ENCODE results near the gene ERP29. TPM values are rescaled to one million over a fixed set of nuclear protein-coding genes. Genes with fewer than 3 reads are reported as not detected.

Gene ERP29
- total RNA-seq, 2 donors from 2014 or later, result 152 to 183 TPM

GRCh38 chr12:112066566-112066965, 53.3 kb downstream of the ERP29 start:
- peaks cover 79% of the 10 kb centered on the region for H3K36me3 ChIP-seq (ENCODE audit: control insufficient read depth, insufficient read depth, low read length)
- H3K27me3 ChIP-seq (ENCODE audit: control insufficient read depth, insufficient read depth, low read length, poor library complexity, severe bottlenecking), result no peaks in the 10 kb centered on the region
- peaks cover 13% of the 10 kb centered on the region for H3K4me1 Mint-ChIP-seq
- peak overlapping the region; percentile 54 for H3K4me3 ChIP-seq (ENCODE audit: low read length)
- H3K4me1 ChIP-seq (ENCODE audit: control insufficient read depth, insufficient read depth, low read length), result no peaks in the 10 kb centered on the region
- H3K27ac ChIP-seq (ENCODE audit: low read depth, low read length), result peak overlapping the region; percentile 15
- H3K27me3 Mint-ChIP-seq (ENCODE audit: insufficient read depth), result no peaks in the 10 kb centered on the region
- peak overlapping the region; percentile 71 for H3K27ac Mint-ChIP-seq
- DNase-seq, result no peak
- H3K9ac ChIP-seq (ENCODE audit: extremely low read depth, low read length, poor library complexity, severe bottlenecking), result peak overlapping the region; percentile 24
- H3K4me3 Mint-ChIP-seq, result no peak overlapping the region
- no peaks in the 10 kb centered on the region for H3K9me3 Mint-ChIP-seq
- 80 to 89% methylated on average over 1 to 2 of the region's 2 CpGs for WGBS, 2 experiments (ENCODE audit: insufficient coverage in 1 of 2, insufficient read length in 1 of 2)
- no peak for TF ChIP-seq CTCF (conservative IDR thresholded peaks at IDR 0.05)
- no peaks in the 10 kb centered on the region for H3K9me3 ChIP-seq (ENCODE audit: control insufficient read depth, low read length)
- peaks cover 75% of the 10 kb centered on the region for H3K36me3 Mint-ChIP-seq (ENCODE audit: low read depth)

Small RNA genes within 50 kb of the gene (microRNA-seq; reads per million reads assigned to microRNA genes)
- not detected for gene MIR3657 (ENCODE audit: borderline microRNAs expressed)

Other genes starting within 250 kb of the ERP29 start
- gene ALDH2, start 246.5 kb upstream of the ERP29 start, total RNA-seq, result 10 to 100 TPM; 76.6 to 91.4 TPM
- 10 to 100 TPM; 80.5 to 90.6 TPM for gene MAPKAPK5, start 171.2 kb upstream of the ERP29 start, total RNA-seq
- gene TMEM116, start 261 bp upstream of the ERP29 start, total RNA-seq, result 10 to 100 TPM; 13.1 to 17.0 TPM
- 10 to 100 TPM; 34.2 to 36.3 TPM for gene NAA25, start 95.4 kb downstream of the ERP29 start, total RNA-seq
- gene TRAFD1, start 112.1 kb downstream of the ERP29 start, total RNA-seq, result 10 to 100 TPM; 25.2 to 28.9 TPM

Measured in endodermal cell (in vitro differentiated cells).